Colonic mucosa (tissue), 4 donors: ENCODE results near the gene DSCAML1. TPM values are rescaled to one million over a fixed set of nuclear protein-coding genes. Genes with fewer than 3 reads are reported as not detected.

ENCODE experiments used
- DNase-seq: peaks from one replicate; pipeline ENCODE4 v3.0.0-alpha.2; 2020
- H3K27ac ChIP-seq: fragments of 200-600 bp; one replicate; pipeline ENCODE4 v1.8.0; 2021
- H3K27me3 ChIP-seq: fragments of 200-600 bp; one replicate; pipeline ENCODE4 v1.8.0; 2021
- H3K36me3 ChIP-seq: fragments of 200-600 bp; one replicate; pipeline ENCODE4 v1.8.0; 2021
- H3K4me1 ChIP-seq: fragments of 200-600 bp; one replicate; pipeline ENCODE4 v1.8.0; 2021; ENCODE audit warnings: mild to moderate bottlenecking
- H3K4me3 ChIP-seq: fragments of 200-600 bp; one replicate; pipeline ENCODE4 v1.8.0; 2021
- H3K9ac ChIP-seq, 2 donors: one replicate each; pipeline ENCODE4 v1.7.0; 2013; ENCODE audit warnings: control low read depth in 2 of 2, low read depth in 2 of 2, low read length in 2 of 2
- H3K9me3 ChIP-seq: fragments of 200-600 bp; one replicate; pipeline ENCODE4 v1.8.0; 2021
- intact Hi-C: fragments of 100-400 bp; cut with DNase I; formaldehyde crosslinking; loops from one replicate; pipeline ENCODE4 v1.14.1; 2022
- total RNA-seq, 2 donors: library from RNA; stranded (reverse); fragmentation: NEBNext Ultra II Directional in 1 of 2; extraction: Animal tissue kit (Norgen Biotek cat#: 25700) in 1 of 2; gene quantifications; one replicate each; pipeline ENCODE4 v1.2.1, GENCODE V29; 2021
- TF ChIP-seq, protein P1 (sequence below): fragments of 200-600 bp; IDR thresholded peaks from one replicate; pipeline ENCODE4 v1.8.0; 2022; ENCODE audit warnings: antibody characterized with exemption, mild to moderate bottlenecking
- donor health status: healthy.
- donor health status: DM: no; HTN: no; CAD: no.
- donor health status: DM: no; HTN: no; CAD: no.

Gene DSCAML1
- total RNA-seq, 2 donors from 2014 or later, result 1.2 to 4.3 TPM

DNA sequence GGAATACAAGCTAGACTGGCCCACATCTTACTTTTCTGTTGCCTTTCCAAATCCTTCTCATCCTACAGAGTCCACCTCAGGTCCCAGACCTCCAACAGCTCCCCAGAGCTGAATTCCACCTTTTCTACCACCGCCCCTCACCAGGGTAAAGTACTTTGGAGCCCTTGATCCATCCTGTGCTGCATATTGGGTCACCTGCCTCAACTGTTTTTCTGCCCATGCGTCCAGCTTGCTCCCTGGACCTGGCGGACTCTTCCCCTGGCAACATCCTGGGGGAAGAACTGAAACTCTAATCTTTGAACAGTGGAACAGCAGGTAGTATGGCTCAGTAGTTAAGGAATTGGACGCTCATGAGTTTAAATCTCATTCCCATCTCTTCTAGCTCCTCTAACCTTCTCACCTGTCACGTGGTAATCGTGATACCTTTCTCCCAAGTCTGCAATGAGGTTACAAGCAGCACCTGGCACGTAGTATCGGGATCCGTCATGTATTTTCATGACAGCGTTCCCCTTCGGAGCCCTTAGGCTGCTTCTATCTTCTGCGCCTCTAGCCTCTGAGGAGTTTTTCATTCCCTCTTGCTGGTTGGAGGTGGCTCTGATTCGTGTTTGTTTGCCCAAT lies 371.2 kb downstream of the DSCAML1 start:
- no peak overlapping the region for H3K4me3 ChIP-seq
- H3K36me3 ChIP-seq, result no peaks in the 10 kb centered on the region
- intact Hi-C loops, result loop anchor here (2.0 kb wide), 1 partner anchor 391 kb away; no protein-coding TSS in a partner anchor
- DNase-seq, result no peak
- H3K27me3 ChIP-seq, result no peaks in the 10 kb centered on the region
- H3K9me3 ChIP-seq, result no peaks in the 10 kb centered on the region
- no peak overlapping the region for H3K27ac ChIP-seq
- H3K9ac ChIP-seq, result no peak overlapping the region
- H3K4me1 ChIP-seq, result no peaks in the 10 kb centered on the region
- TF ChIP-seq, protein P1, sequence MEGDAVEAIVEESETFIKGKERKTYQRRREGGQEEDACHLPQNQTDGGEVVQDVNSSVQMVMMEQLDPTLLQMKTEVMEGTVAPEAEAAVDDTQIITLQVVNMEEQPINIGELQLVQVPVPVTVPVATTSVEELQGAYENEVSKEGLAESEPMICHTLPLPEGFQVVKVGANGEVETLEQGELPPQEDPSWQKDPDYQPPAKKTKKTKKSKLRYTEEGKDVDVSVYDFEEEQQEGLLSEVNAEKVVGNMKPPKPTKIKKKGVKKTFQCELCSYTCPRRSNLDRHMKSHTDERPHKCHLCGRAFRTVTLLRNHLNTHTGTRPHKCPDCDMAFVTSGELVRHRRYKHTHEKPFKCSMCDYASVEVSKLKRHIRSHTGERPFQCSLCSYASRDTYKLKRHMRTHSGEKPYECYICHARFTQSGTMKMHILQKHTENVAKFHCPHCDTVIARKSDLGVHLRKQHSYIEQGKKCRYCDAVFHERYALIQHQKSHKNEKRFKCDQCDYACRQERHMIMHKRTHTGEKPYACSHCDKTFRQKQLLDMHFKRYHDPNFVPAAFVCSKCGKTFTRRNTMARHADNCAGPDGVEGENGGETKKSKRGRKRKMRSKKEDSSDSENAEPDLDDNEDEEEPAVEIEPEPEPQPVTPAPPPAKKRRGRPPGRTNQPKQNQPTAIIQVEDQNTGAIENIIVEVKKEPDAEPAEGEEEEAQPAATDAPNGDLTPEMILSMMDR, result no peak

DNA sequence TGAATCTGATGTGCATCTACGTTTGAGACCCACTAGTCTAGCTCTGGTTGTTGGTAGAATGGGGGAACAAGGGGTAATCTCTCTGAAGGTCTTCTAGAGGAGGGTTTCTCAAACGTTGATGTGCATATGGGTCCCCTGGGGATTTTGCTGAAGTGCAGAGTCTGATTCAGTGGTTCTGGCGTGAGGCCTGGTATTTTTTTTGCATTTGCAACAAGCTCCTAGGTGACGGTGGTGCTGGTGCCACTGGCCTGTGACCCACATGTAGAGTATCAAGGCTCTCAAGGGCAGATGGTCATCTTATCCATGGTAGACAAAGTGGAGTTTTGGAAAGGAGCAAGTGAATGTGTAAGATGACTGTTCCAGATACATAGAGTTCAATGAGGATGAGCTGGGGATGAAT lies 372.2 kb downstream of the DSCAML1 start:
- H3K4me1 ChIP-seq, result no peaks in the 10 kb centered on the region
- no peaks in the 10 kb centered on the region for H3K9me3 ChIP-seq
- TF ChIP-seq, protein P1, result no peak
- H3K4me3 ChIP-seq, result no peak overlapping the region
- H3K36me3 ChIP-seq, result no peaks in the 10 kb centered on the region
- no peak overlapping the region for H3K9ac ChIP-seq
- intact Hi-C loops, result no loop called here
- DNase-seq, result no peak
- H3K27me3 ChIP-seq, result no peaks in the 10 kb centered on the region
- no peak overlapping the region for H3K27ac ChIP-seq

DNA sequence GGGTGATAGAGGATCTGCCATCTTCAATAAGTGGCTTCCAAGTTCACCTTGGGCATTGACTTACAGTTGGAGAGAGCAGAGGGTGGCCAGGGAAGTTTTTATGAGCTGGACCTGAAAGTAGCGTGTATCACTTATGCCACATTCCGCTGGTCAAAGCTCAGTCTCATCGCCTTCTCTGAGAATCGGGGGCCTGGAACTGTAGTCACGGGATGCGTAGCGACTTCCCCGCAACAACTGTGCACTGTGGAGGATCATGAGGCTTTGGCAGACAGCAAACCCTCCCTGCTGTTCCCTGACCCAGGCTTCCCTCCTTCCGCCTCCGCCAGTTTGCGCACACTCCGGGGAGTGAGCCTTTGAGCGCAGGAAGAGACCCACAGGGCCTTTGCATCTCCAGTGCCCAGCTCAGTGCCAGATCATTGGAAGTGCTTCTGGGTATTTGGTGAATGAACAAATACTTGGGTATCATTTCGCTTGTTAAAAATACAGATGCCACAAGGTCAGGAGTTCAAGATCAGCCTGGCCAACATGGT lies 373.9 kb downstream of the DSCAML1 start:
- DNase-seq, result no peak
- H3K27me3 ChIP-seq, result no peaks in the 10 kb centered on the region
- no peak overlapping the region for H3K27ac ChIP-seq
- TF ChIP-seq, protein P1, result no peak
- H3K36me3 ChIP-seq, result no peaks in the 10 kb centered on the region
- H3K9ac ChIP-seq, result no peak overlapping the region
- no peaks in the 10 kb centered on the region for H3K4me1 ChIP-seq
- no peaks in the 10 kb centered on the region for H3K9me3 ChIP-seq
- intact Hi-C loops, result no loop called here
- no peak overlapping the region for H3K4me3 ChIP-seq

DNA sequence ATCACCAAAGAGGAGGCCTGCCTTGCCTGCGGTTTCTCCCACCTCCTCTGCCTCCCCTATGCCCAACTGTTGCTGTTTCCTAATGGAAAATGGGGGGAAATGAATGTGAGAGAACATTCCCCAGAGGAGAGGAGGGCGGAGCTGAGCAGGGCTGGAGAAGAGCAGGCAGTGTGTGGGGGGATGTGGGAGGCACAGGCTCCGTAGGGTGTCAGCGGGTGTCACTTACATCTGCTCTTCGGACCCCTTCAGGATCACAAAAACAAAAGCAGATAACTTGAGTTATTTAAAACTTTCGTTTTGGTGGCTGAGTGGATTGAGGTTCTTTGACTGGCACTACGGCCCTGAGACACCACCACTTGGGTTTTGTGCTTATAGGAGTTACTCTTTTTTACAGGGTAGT lies 375.5 kb downstream of the DSCAML1 start:
- TF ChIP-seq, protein P1, result no peak
- no peak for DNase-seq
- Histone ChIP-seq H3K4me3 (no peak overlapping the region), H3K9ac (no peak overlapping the region), H3K36me3 (no peaks in the 10 kb centered on the region), H3K27me3 (no peaks in the 10 kb centered on the region), H3K27ac (no peak overlapping the region), H3K4me1 (no peaks in the 10 kb centered on the region), H3K9me3 (no peaks in the 10 kb centered on the region)
- intact Hi-C loops, result no loop called here

DNA sequence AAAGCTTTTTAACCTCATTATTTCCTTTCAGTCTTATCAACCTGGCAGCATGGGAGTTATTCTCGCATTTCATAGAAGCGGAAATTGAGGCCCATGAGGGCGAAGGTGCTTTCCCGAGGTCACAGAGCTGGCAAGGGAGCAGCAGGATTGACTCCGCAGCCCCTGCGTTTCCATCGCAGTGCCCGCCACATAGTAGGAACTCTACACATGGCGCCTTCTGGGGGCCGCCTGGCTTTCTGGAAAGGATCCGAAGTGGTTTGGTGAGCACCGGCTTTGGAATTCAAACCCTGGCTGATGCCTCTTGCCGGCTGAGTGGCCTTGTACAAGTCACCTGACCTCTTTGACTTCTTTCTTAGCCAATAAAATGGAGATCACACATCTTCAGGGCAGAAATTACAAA lies 376.0 kb downstream of the DSCAML1 start:
- no peak overlapping the region for H3K4me3 ChIP-seq
- no peaks in the 10 kb centered on the region for H3K36me3 ChIP-seq
- no peak overlapping the region for H3K9ac ChIP-seq
- no peak for DNase-seq
- no peaks in the 10 kb centered on the region for H3K27me3 ChIP-seq
- H3K4me1 ChIP-seq, result no peaks in the 10 kb centered on the region
- no peak overlapping the region for H3K27ac ChIP-seq
- TF ChIP-seq, protein P1, result no peak
- H3K9me3 ChIP-seq, result no peaks in the 10 kb centered on the region
- intact Hi-C loops, result no loop called here
